Epithelial cell of esophagus (primary cell): ENCODE measurements around the gene MED27.

Experiments used
- DNase-seq: peaks from one replicate; pipeline ENCODE4 v3.0.0; 2010; ENCODE audit warnings: low read depth
- H3K4me3 ChIP-seq: 2 replicates; pipeline ENCODE4 v1.5.1; 2011; ENCODE audit warnings: mild to moderate bottlenecking, low read length, control low read depth
- CTCF ChIP-seq: IDR thresholded peaks from 2 replicates; pipeline ENCODE4 v1.5.1; 2011; ENCODE audit warnings: low read depth, mild to moderate bottlenecking, low read length, control low read depth, inconsistent platforms; ENCODE audit not compliant: insufficient read depth; ENCODE audit errors: missing control alignments

Gene MED27

DNA sequence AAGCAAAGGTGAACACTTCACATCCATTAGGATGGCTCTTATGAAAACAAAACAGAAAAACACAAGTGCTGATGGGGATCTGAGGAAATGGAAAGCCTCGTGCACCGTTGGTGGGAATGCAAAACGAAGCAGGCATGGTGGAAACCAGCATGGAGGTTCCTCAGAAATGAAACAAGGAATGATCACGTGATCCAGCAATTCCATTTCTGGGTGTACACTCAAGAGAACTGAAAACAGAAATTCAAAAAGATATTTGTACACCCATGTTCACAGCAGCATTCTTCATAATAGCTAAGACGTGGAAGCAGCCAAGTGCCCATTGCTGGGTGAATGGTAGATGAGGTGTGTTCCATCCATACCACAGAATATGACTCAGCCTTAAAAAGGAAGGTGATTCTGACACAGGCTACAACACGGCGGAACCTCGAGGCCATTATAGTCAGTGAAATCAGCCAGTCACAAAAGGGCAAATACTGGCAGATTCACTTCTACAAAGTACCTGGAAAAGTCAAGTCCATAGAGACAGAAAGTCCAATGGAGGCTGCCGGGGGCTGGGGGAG, 252.6 kb downstream of the MED27 start:
- no peak overlapping the region for H3K4me3 ChIP-seq
- DNase-seq, result peak; percentile 90
- TF ChIP-seq CTCF, result no peak

GRCh38 chr9:131826053-131826452, 253.6 kb downstream of the MED27 start:
- H3K4me3 ChIP-seq, result no peak overlapping the region
- DNase-seq, result no peak
- no peak for TF ChIP-seq CTCF

DNA sequence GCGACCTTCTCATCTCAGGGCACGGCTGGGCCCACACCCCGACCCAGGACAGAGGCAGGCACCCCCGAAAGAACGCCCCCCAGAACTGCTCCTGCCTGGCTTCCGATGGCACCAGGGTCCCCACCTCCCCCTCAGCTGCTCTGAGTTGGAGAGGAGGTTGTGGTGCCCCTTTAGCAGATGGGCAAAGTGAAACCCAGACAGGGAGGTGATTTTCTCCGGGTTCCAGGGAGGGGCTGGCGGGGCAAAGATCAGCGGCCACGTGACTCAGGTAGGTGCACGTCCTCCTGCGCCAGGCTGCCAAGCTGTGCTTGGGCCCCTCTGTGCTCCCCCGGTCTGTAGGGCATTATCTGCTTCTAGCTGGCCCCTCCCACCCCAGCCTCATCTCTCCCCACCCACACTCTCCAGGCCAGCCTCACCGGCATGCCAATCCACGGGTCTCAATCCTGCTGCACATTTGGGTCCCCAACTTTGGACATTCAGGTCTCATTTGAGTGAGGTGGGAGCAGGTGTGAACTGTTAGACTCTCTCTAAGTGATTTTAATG, 254.6 kb downstream of the MED27 start:
- DNase-seq, result no peak
- no peak overlapping the region for H3K4me3 ChIP-seq
- TF ChIP-seq CTCF, result no peak

GRCh38 chr9:131824155-131824594, 255.5 kb downstream of the MED27 start:
- no peak for TF ChIP-seq CTCF
- no peak for DNase-seq
- H3K4me3 ChIP-seq, result no peak overlapping the region

GRCh38 chr9:131823701-131824146, 255.9 kb downstream of the MED27 start:
- H3K4me3 ChIP-seq, result no peak overlapping the region
- no peak for TF ChIP-seq CTCF
- no peak for DNase-seq

GRCh38 chr9:131818089-131818488, 261.6 kb downstream of the MED27 start:
- no peak for DNase-seq
- H3K4me3 ChIP-seq, result no peak overlapping the region
- no peak for TF ChIP-seq CTCF

DNA sequence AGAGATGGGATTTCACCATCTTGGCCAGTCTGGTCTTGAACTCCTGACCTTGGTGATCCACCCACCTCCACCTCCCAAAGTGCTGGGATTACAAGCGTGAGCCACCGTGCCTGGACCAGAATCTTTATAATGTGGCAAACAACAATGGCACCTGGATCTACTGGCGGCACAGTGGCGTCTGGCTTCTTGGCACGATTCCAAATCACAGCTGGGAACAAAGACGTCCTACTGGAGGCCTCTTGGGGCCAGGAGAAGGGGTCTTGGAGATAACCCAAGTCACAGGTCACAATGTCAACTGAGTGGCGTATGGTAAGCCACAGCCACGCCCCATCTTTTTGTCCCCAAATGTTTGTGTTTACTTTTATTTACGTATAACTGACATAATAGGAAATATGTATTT, 262.0 kb downstream of the MED27 start:
- TF ChIP-seq CTCF, result no peak
- no peak for DNase-seq
- no peak overlapping the region for H3K4me3 ChIP-seq
